NB4 (cell line): ENCODE measurements around the gene WNT3.

Experiments
- CTCF ChIP-seq: IDR thresholded peaks from one replicate; pipeline ENCODE4 v1.5.1; 2012; ENCODE audit warnings: low read depth, low read length
- MYC ChIP-seq: IDR thresholded peaks from 2 replicates; pipeline ENCODE4 v1.6.1; 2011; ENCODE audit warnings: low read depth, low read length
- POLR2A ChIP-seq: IDR thresholded peaks from 2 replicates; pipeline ENCODE4 v1.6.1; 2011; ENCODE audit warnings: mild to moderate bottlenecking; ENCODE audit not compliant: insufficient read length; ENCODE audit errors: extremely low read depth

- TF ChIP-seq CTCF (no peak), POLR2A (no peak), MYC (no peak)
Measured at GRCh38 chr17:46745376-46745775, 73.1 kb downstream of the WNT3 start.
